Keratinocyte (primary cell): ENCODE measurements around the gene HCFC1R1. TPM values are rescaled to one million over a fixed set of nuclear protein-coding genes. Genes with fewer than 3 reads are reported as not detected.

Source experiments
- DNase-seq: peaks from one replicate; pipeline ENCODE4 v3.0.0-alpha.2; 2011; ENCODE audit warnings: low read depth, missing footprints, low spot score
- FAIRE-seq: peaks from 2 replicates; lab custom pipeline; 2011; peaks lifted over from hg19 to GRCh38; lab: Jason Lieb, UNC
- H2AFZ ChIP-seq: 2 replicates; pipeline ENCODE4 v1.6.0; 2012; ENCODE audit warnings: low read length, control low read depth, inconsistent platforms; ENCODE audit not compliant: control insufficient read depth
- H3K27ac ChIP-seq: 2 replicates; pipeline ENCODE4 v1.5.1; 2011; ENCODE audit warnings: low read length; ENCODE audit not compliant: control insufficient read depth, insufficient read depth
- H3K27me3 ChIP-seq: 3 replicates; pipeline ENCODE4 v1.6.0; 2011; ENCODE audit warnings: low read length; ENCODE audit not compliant: control insufficient read depth, insufficient read depth; ENCODE audit errors: extremely low read depth
- H3K36me3 ChIP-seq, 2 experiments: 2 replicates in 1 of 2; 3 replicates in 1 of 2; pipeline ENCODE4 v1.5.1; 2011; ENCODE audit warnings: low read length in 2 of 2, mild to moderate bottlenecking in 1 of 2; ENCODE audit not compliant: control insufficient read depth in 2 of 2, insufficient read depth in 2 of 2; ENCODE audit errors: extremely low read depth in 1 of 2
- H3K4me1 ChIP-seq: 3 replicates; pipeline ENCODE4 v1.5.1; 2011; ENCODE audit warnings: low read length; ENCODE audit not compliant: control insufficient read depth, insufficient read depth; ENCODE audit errors: extremely low read depth
- H3K4me2 ChIP-seq: 3 replicates; pipeline ENCODE4 v1.6.0; 2011; ENCODE audit warnings: low read depth, low read length; ENCODE audit not compliant: control insufficient read depth, insufficient read depth; ENCODE audit errors: extremely low read depth
- H3K4me3 ChIP-seq, 3 experiments: fragments of 200-600 bp in 1 of 3; sonication (generic) in 1 of 3; 2 replicates in 2 of 3; 3 replicates in 1 of 3; pipeline ENCODE4 v1.5.1; 2011 to 2016; ENCODE audit warnings: low read length in 3 of 3, mild to moderate bottlenecking in 3 of 3, control low read depth in 2 of 3, inconsistent platforms in 1 of 3, low read depth in 1 of 3, mixed read lengths in 1 of 3, mixed run types in 1 of 3, moderate library complexity in 1 of 3; ENCODE audit not compliant: control insufficient read depth in 2 of 3, insufficient read depth in 2 of 3; ENCODE audit errors: extremely low read depth in 1 of 3
- H3K79me2 ChIP-seq: 2 replicates; pipeline ENCODE4 v1.6.0; 2012; ENCODE audit warnings: low read length; ENCODE audit not compliant: control insufficient read depth, insufficient read depth
- H3K9ac ChIP-seq: 3 replicates; pipeline ENCODE4 v1.6.0; 2011; ENCODE audit warnings: low read length; ENCODE audit not compliant: control insufficient read depth, insufficient read depth; ENCODE audit errors: extremely low read depth
- H3K9me1 ChIP-seq: 3 replicates; pipeline ENCODE4 v1.6.0; 2011; ENCODE audit warnings: low read length; ENCODE audit not compliant: control insufficient read depth, insufficient read depth; ENCODE audit errors: extremely low read depth
- H3K9me3 ChIP-seq: 2 replicates; pipeline ENCODE4 v1.5.1; 2012; ENCODE audit warnings: low read depth, low read length; ENCODE audit not compliant: control insufficient read depth
- H4K20me1 ChIP-seq: 3 replicates; pipeline ENCODE4 v1.6.0; 2011; ENCODE audit warnings: low read length; ENCODE audit not compliant: control insufficient read depth, insufficient read depth; ENCODE audit errors: extremely low read depth
- CTCF ChIP-seq, 3 experiments: IDR thresholded peaks in 1 of 3; conservative IDR thresholded peaks in 1 of 3; optimal IDR thresholded peaks in 1 of 3; 2 replicates in 2 of 3; 3 replicates in 1 of 3; pipeline versions ENCODE3 to v1.5.1; 2011; ENCODE audit warnings: low read length in 3 of 3, mild to moderate bottlenecking in 3 of 3, moderate library complexity in 2 of 3, control low read depth in 1 of 3, inconsistent platforms in 1 of 3; ENCODE audit not compliant: insufficient read depth in 2 of 3; ENCODE audit errors: extremely low read depth in 1 of 3
- EZH2 ChIP-seq: IDR thresholded peaks from one replicate; pipeline ENCODE4 v1.6.1; 2012; ENCODE audit warnings: inconsistent platforms, mild to moderate bottlenecking, low read length, moderate library complexity
- dilution Hi-C: fragments of 300-500 bp; cut with MboI; formaldehyde crosslinking; loops from one replicate; pipeline ENCODE4 v1.7.0; 2020; ENCODE audit warnings: low sequenced_read_pairs; ENCODE audit not compliant: extremely low pct_ligation_motif_present
- polyA plus RNA-seq, 5 experiments: library from polyadenylated mRNA; depleted of rRNA in 3 of 5; stranded (reverse) in 3 of 5; stranded (forward) in 1 of 5; unstranded in 1 of 5; fragments of >200 nt; gene quantifications; 1 replicate in 1 of 5; 2 replicates in 3 of 5; 3 replicates in 1 of 5; pipeline versions ENCODE4 v1.2.1 to v1.2.3, GENCODE V29; 2011 to 2012; ENCODE audit warnings: missing spikeins in 2 of 5, low read depth in 1 of 5, low replicate concordance in 1 of 5

HCFC1R1 gene
- polyA plus RNA-seq, 1 donor (not counting 4 experiments of a cell fraction or from before 2014, with no cell fraction given) = 13.0 TPM

- H3K36me3 ChIP-seq = peaks cover 1 to 17% of the 10 kb centered on the region in 2 experiments
- H3K79me2 ChIP-seq = peaks cover 25% of the 10 kb centered on the region
- no peaks in the 10 kb centered on the region for H3K27me3 ChIP-seq
- H3K9me1 ChIP-seq = peaks cover 2% of the 10 kb centered on the region
- no peak overlapping the region for H3K27ac ChIP-seq
- peaks cover 9% of the 10 kb centered on the region for H4K20me1 ChIP-seq
- TF ChIP-seq CTCF (optimal IDR thresholded peaks at IDR 0.05 in 1 of 3, IDR thresholded peaks at IDR 0.05 in 1 of 3, conservative IDR thresholded peaks at IDR 0.05 in 1 of 3; ENCODE audit: extremely low read depth in 1 of 3, insufficient read depth in 2 of 3, low read length in 3 of 3) = no peak
- TF ChIP-seq EZH2 = no peak
- DNase-seq (no peak), FAIRE-seq (no peak)
- H3K9me3 ChIP-seq = no peaks in the 10 kb centered on the region
- dilution Hi-C loops = no loop called here
- H3K4me2 ChIP-seq = no peak overlapping the region
- H3K9ac ChIP-seq = no peak overlapping the region
- H3K4me3 ChIP-seq = no peak overlapping the region
- no peak overlapping the region for H2AFZ ChIP-seq
- peaks cover 20% of the 10 kb centered on the region for H3K4me1 ChIP-seq
These were observed 48.5 kb downstream of the HCFC1R1 start for GRCh38 chr16:2975161-2975795.

- Histone ChIP-seq H3K27me3 (no peaks in the 10 kb centered on the region), H3K79me2 (peaks cover 21% of the 10 kb centered on the region), H3K9me1 (peaks cover 2% of the 10 kb centered on the region), H3K4me3 (no peak overlapping the region), H3K27ac (no peak overlapping the region), H3K9me3 (no peaks in the 10 kb centered on the region), H3K4me1 (peaks cover 20% of the 10 kb centered on the region), H3K9ac (no peak overlapping the region), H3K36me3 (peaks cover 1 to 17% of the 10 kb centered on the region in 2 experiments), H2AFZ (no peak overlapping the region), H3K4me2 (no peak overlapping the region), H4K20me1 (peaks cover 9% of the 10 kb centered on the region)
- no peak for FAIRE-seq
- TF ChIP-seq CTCF (optimal IDR thresholded peaks at IDR 0.05 in 1 of 3, IDR thresholded peaks at IDR 0.05 in 1 of 3, conservative IDR thresholded peaks at IDR 0.05 in 1 of 3; ENCODE audit: extremely low read depth in 1 of 3, insufficient read depth in 2 of 3, low read length in 3 of 3) = no peak
- no peak for TF ChIP-seq EZH2
- dilution Hi-C loops = no loop called here
- no peak for DNase-seq
These were observed 49.3 kb downstream of the HCFC1R1 start for GRCh38 chr16:2974319-2975056.
